HCT116 (cell line): ENCODE results near the gene HIGD2A. TPM values are rescaled to one million over a fixed set of nuclear protein-coding genes. Genes with fewer than 3 reads are reported as not detected.

Source experiments
- ATAC-seq: fragments of 200-7000 bp; cut with Tn5 transposase; 2 replicates; pipeline ENCODE4 v1.9.1; 2020; ENCODE audit warnings: mild to moderate bottlenecking, moderate library complexity
- BruUV-seq: library from RNA; stranded (reverse); fragments of 400-500 nt; replicated peaks from 2 replicates; lab custom pipeline; 2021; lab: Mats Ljungman, UMichigan
- CTCF ChIA-PET: fragments of 300-600 bp; sonication (Branson Sonifier 250); formaldehyde crosslinking; loops from one replicate; lab custom pipeline; 2021; ENCODE audit warnings: antibody characterized with exemption; lab: Charles Lee
- POLR2A ChIA-PET: fragments of 300-600, 350-600 bp; sonication (Branson Sonifier 250); formaldehyde crosslinking; loops from one replicate; lab custom pipeline; 2021; ENCODE audit warnings: antibody characterized with exemption; lab: Charles Lee
- RAD21 ChIA-PET, 2 experiments: fragments of 300-600 bp; sonication (Branson Sonifier 250); formaldehyde crosslinking; loops; one replicate each; lab custom pipeline; 2023; ENCODE audit warnings: low total read pairs in 2 of 2; ENCODE audit not compliant: uncharacterized antibody in 2 of 2, unreplicated experiment in 2 of 2, low non-redundant PET in 1 of 2; lab: Charles Lee
- DNase-seq: peaks from one replicate; pipeline ENCODE4 v3.0.0-alpha.2; 2010; ENCODE audit warnings: low read depth, low spot score
- H2AFZ ChIP-seq: fragments of 200-600 bp; shearing (Covaris generic), sonication (generic); 2 replicates; pipeline ENCODE4 v1.6.1; 2017; ENCODE audit warnings: low read depth, mixed run types, mixed read lengths, antibody characterized with exemption, low read length; ENCODE audit not compliant: poor library complexity, severe bottlenecking
- H3K27ac ChIP-seq: 2 replicates; pipeline ENCODE4 v1.5.1; 2012; ENCODE audit warnings: low read depth, low read length
- H3K27me3 ChIP-seq: fragments of 200-600 bp; sonication (generic); 2 replicates; pipeline ENCODE4 v1.6.1; 2016; ENCODE audit warnings: mixed run types, low read length, mixed read lengths; ENCODE audit not compliant: insufficient read depth
- H3K36me3 ChIP-seq, 2 experiments: fragments of 200-500 bp in 1 of 2; fragments of 200-600 bp in 1 of 2; sonication (Bioruptor generic) in 1 of 2; sonication (generic) in 1 of 2; 2 replicates each; pipeline versions ENCODE4 v1.5.1 to v1.6.1; 2014 to 2016; ENCODE audit warnings: low read length in 2 of 2, inconsistent platforms in 1 of 2, mixed read lengths in 1 of 2, mixed run types in 1 of 2; ENCODE audit not compliant: insufficient read depth in 2 of 2, control insufficient read depth in 1 of 2
- H3K4me1 ChIP-seq, 2 experiments: fragments of 200-600 bp in 1 of 2; sonication (generic) in 1 of 2; 2 replicates each; pipeline versions ENCODE4 v1.5.1 to v1.6.1; 2012 to 2017; ENCODE audit warnings: low read length in 2 of 2, inconsistent platforms in 1 of 2, mild to moderate bottlenecking in 1 of 2, mixed read lengths in 1 of 2, mixed run types in 1 of 2, moderate library complexity in 1 of 2; ENCODE audit not compliant: insufficient read depth in 2 of 2, control insufficient read depth in 1 of 2
- H3K4me2 ChIP-seq: fragments of 200-600 bp; sonication (generic); 2 replicates; pipeline ENCODE4 v1.6.1; 2017; ENCODE audit warnings: mixed run types, low read length, mixed read lengths
- H3K4me3 ChIP-seq, 2 experiments: fragments of 200-600 bp in 1 of 2; sonication (generic) in 1 of 2; replicated peaks in 1 of 2; 2 replicates each; pipeline ENCODE4 v1.5.1; 2011 to 2016; ENCODE audit warnings: low read length in 2 of 2, control low read depth in 1 of 2, low read depth in 1 of 2, mild to moderate bottlenecking in 1 of 2, mixed read lengths in 1 of 2, mixed run types in 1 of 2
- H3K79me2 ChIP-seq: fragments of 200-600 bp; sonication (generic); 2 replicates; pipeline ENCODE4 v1.6.1; 2017; ENCODE audit warnings: mild to moderate bottlenecking, mixed run types, low read length, moderate library complexity, mixed read lengths; ENCODE audit not compliant: insufficient read depth
- H3K9ac ChIP-seq: fragments of 200-600 bp; sonication (generic); 2 replicates; pipeline ENCODE4 v1.6.1; 2016; ENCODE audit warnings: low read length, mixed read lengths
- H3K9me2 ChIP-seq: fragments of 200-600 bp; sonication (generic), shearing (Covaris generic); 2 replicates; pipeline ENCODE4 v1.6.1; 2017; ENCODE audit warnings: mixed run types, mild to moderate bottlenecking, moderate library complexity; ENCODE audit not compliant: insufficient read depth
- H3K9me3 ChIP-seq, 2 experiments: fragments of 200-500 bp in 1 of 2; fragments of 200-600 bp in 1 of 2; sonication (Bioruptor generic) in 1 of 2; sonication (generic) in 1 of 2; 2 replicates each; pipeline ENCODE4 v1.6.1; 2014 to 2017; ENCODE audit warnings: low read length in 2 of 2, mixed read lengths in 2 of 2, inconsistent platforms in 1 of 2, low read depth in 1 of 2, mild to moderate bottlenecking in 1 of 2, mixed run types in 1 of 2, moderate library complexity in 1 of 2; ENCODE audit not compliant: control insufficient read depth in 1 of 2, insufficient read depth in 1 of 2
- H4K20me1 ChIP-seq: fragments of 200-600 bp; sonication (generic), shearing (Covaris generic); 2 replicates; pipeline ENCODE4 v1.6.1; 2017; ENCODE audit warnings: mixed run types, mild to moderate bottlenecking, moderate library complexity; ENCODE audit not compliant: insufficient read depth
- FOSL1 ChIP-seq: IDR thresholded peaks from 2 replicates; pipeline ENCODE4 v1.6.1; 2012; ENCODE audit warnings: low read depth
- POLR2AphosphoS5 ChIP-seq: IDR thresholded peaks from 2 replicates; pipeline ENCODE4 v1.6.1; 2011; ENCODE audit warnings: mild to moderate bottlenecking, low read depth, low read length, moderate library complexity
- ZBTB33 ChIP-seq: IDR thresholded peaks from 2 replicates; pipeline ENCODE4 v1.6.1; 2011; ENCODE audit warnings: mild to moderate bottlenecking, low read length, moderate library complexity; ENCODE audit not compliant: insufficient replicate concordance; ENCODE audit errors: extremely low read depth
- ZFX ChIP-seq: fragments of 450-650 bp; IDR thresholded peaks from 2 replicates; pipeline ENCODE4 v1.6.1; 2017
- intact Hi-C: fragments of 100-400 bp; cut with micrococcal nuclease; formaldehyde crosslinking; loops from 2 replicates; pipeline ENCODE4 v1.10.0; 2022
- total RNA-seq: library from RNA; stranded (reverse); gene quantifications from one replicate; pipeline ENCODE4 v1.2.1, GENCODE V29; 2021; ENCODE audit not compliant: unreplicated experiment
- TF ChIP-seq, protein P1 (sequence below), 3 experiments: fragments of 200-600 bp in 1 of 3; sonication (generic) in 1 of 3; IDR thresholded peaks in 2 of 3; conservative IDR thresholded peaks in 1 of 3; 2 replicates each; pipeline ENCODE4 v1.5.1; 2012 to 2017; ENCODE audit warnings: low read depth in 2 of 3, low read length in 2 of 3, antibody characterized with exemption in 1 of 3, borderline replicate concordance in 1 of 3, control low read depth in 1 of 3, mild to moderate bottlenecking in 1 of 3, mixed read lengths in 1 of 3, mixed run types in 1 of 3, moderate library complexity in 1 of 3; ENCODE audit not compliant: insufficient read depth in 1 of 3

Gene HIGD2A
- total RNA-seq, 1 experiment from 2014 or later, result 130 TPM

- Histone ChIP-seq H3K4me2 (no peak overlapping the region), H2AFZ (no peak overlapping the region), H3K9me3 (no peaks in the 10 kb centered on the region), H3K4me1 (no peaks in the 10 kb centered on the region), H3K79me2 (peaks cover 50% of the 10 kb centered on the region; the same call in 1 of the 2 replicates), H4K20me1 (no peaks in the 10 kb centered on the region), H3K9me2 (no peaks in the 10 kb centered on the region), H3K27me3 (no peaks in the 10 kb centered on the region), H3K27ac (no peak overlapping the region), H3K4me3 (no peak overlapping the region), H3K36me3 (peaks cover 54 to 66% of the 10 kb centered on the region in 2 experiments), H3K9ac (no peak overlapping the region)
- BruUV-seq, result no TSS peak
- ATAC-seq (no peak), DNase-seq (no peak)
- TF ChIP-seq ZBTB33, result no peak
- no peak for TF ChIP-seq ZFX
- TF ChIP-seq POLR2AphosphoS5, result no peak
- TF ChIP-seq, protein P1, sequence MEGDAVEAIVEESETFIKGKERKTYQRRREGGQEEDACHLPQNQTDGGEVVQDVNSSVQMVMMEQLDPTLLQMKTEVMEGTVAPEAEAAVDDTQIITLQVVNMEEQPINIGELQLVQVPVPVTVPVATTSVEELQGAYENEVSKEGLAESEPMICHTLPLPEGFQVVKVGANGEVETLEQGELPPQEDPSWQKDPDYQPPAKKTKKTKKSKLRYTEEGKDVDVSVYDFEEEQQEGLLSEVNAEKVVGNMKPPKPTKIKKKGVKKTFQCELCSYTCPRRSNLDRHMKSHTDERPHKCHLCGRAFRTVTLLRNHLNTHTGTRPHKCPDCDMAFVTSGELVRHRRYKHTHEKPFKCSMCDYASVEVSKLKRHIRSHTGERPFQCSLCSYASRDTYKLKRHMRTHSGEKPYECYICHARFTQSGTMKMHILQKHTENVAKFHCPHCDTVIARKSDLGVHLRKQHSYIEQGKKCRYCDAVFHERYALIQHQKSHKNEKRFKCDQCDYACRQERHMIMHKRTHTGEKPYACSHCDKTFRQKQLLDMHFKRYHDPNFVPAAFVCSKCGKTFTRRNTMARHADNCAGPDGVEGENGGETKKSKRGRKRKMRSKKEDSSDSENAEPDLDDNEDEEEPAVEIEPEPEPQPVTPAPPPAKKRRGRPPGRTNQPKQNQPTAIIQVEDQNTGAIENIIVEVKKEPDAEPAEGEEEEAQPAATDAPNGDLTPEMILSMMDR (IDR thresholded peaks at IDR 0.05 in 2 of 3, conservative IDR thresholded peaks at IDR 0.05 in 1 of 3; ENCODE audit: borderline replicate concordance in 1 of 3, insufficient read depth in 1 of 3, low read depth in 2 of 3, low read length in 2 of 3), result no peak
- no peak for TF ChIP-seq FOSL1
- POLR2A ChIA-PET, result no interaction called here
- intact Hi-C loops, result no loop called here
- CTCF ChIA-PET, result no interaction called here
- RAD21 ChIA-PET, result no interaction called here
Measured at GRCh38 chr5:176350416-176350815, 38.1 kb upstream of the HIGD2A start.
